Sigmoid colon (tissue), 4 donors: ENCODE data around the gene TSC2.

Source experiments
- EP300 ChIP-seq, 4 donors: sonication (generic); formaldehyde crosslinking; IDR thresholded peaks; one replicate each; pipeline ENCODE4 v1.6.1; 2017; ENCODE audit warnings: antibody characterized with exemption in 4 of 4
- POLR2A ChIP-seq, 2 donors: fragments of 450-650 bp; IDR thresholded peaks; one replicate each; pipeline ENCODE4 v1.6.1; 2016; ENCODE audit warnings: antibody characterized with exemption in 2 of 2, mild to moderate bottlenecking in 2 of 2, moderate library complexity in 2 of 2
- POLR2AphosphoS5 ChIP-seq, 4 donors: sonication (generic); formaldehyde crosslinking; IDR thresholded peaks; one replicate each; pipeline ENCODE4 v1.6.1; 2017; ENCODE audit warnings: antibody characterized with exemption in 4 of 4
- TF ChIP-seq, protein P1 (sequence below), 4 experiments: fragments of 450-650 bp in 3 of 4; fragments of 200-600 bp in 1 of 4; IDR thresholded peaks; one replicate each; pipeline ENCODE4 v1.5.1; 2016 to 2019; ENCODE audit warnings: antibody characterized with exemption in 4 of 4, mild to moderate bottlenecking in 3 of 4, moderate library complexity in 2 of 4

DNA sequence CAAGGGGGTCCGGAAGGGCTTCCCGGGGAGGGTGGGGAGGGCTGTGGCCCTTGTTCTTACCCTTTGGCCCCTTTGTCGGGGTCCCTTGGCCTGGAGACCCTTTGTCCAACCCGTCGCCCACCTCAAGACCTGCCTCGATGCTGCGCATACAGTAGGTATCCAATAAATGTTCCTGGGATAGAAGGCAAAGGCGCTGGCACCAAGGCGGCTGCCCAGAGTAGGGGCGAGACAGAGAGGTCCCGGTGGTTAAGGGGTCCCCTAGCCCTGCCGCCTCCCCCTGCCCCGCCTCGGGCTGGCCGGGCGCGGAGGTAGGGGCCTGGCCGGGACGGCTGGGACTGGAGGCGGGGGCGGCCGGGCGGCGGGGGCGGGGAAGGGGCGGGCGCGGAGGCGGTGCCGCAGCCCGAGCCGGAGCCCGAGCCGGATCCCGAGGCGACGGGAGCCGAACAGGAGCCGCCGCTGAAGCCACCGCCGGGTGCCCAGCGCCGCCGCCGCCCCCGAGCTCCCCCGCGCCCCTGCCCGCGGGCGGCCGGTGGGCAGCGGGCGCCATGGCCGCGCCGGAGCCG lies 21.2 kb upstream of the TSC2 start, which contains the start of gene NHERF2:
- TF ChIP-seq, protein P1, sequence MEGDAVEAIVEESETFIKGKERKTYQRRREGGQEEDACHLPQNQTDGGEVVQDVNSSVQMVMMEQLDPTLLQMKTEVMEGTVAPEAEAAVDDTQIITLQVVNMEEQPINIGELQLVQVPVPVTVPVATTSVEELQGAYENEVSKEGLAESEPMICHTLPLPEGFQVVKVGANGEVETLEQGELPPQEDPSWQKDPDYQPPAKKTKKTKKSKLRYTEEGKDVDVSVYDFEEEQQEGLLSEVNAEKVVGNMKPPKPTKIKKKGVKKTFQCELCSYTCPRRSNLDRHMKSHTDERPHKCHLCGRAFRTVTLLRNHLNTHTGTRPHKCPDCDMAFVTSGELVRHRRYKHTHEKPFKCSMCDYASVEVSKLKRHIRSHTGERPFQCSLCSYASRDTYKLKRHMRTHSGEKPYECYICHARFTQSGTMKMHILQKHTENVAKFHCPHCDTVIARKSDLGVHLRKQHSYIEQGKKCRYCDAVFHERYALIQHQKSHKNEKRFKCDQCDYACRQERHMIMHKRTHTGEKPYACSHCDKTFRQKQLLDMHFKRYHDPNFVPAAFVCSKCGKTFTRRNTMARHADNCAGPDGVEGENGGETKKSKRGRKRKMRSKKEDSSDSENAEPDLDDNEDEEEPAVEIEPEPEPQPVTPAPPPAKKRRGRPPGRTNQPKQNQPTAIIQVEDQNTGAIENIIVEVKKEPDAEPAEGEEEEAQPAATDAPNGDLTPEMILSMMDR (IDR thresholded peaks at IDR 0.05) = no peak
- no peak for TF ChIP-seq POLR2A (IDR thresholded peaks at IDR 0.05)
- TF ChIP-seq POLR2AphosphoS5 (IDR thresholded peaks at IDR 0.05) = no peak
- TF ChIP-seq EP300 (IDR thresholded peaks at IDR 0.05) = no peak
